K562 (cell line): ENCODE data around the gene NPR2. TPM values are rescaled to one million over a fixed set of nuclear protein-coding genes. Genes with fewer than 3 reads are reported as not detected.

ENCODE experiments used
- ATAC-seq: fragments of 200-7000 bp; cut with Tn5 transposase; 3 replicates; pipeline ENCODE4 v1.9.1; 2020; ENCODE audit warnings: moderate library complexity
- BruUV-seq: library from RNA; stranded (reverse); fragments of 400-500 nt; replicated peaks from 2 replicates; lab custom pipeline; 2021; lab: Mats Ljungman, UMichigan
- CTCF ChIA-PET: fragments of 300-600 bp; formaldehyde crosslinking; extraction: SDS; loops from one replicate; lab custom pipeline; 2021; ENCODE audit warnings: low intra/inter-chr PET ratio; lab: Yijun Ruan, JAX
- POLR2A ChIA-PET: fragments of 300-600, 350-650 bp; sonication (Branson Sonifier 250); formaldehyde crosslinking; extraction: SDS; loops from one replicate; lab custom pipeline; 2021; ENCODE audit warnings: antibody characterized with exemption, inconsistent platforms; lab: Yijun Ruan, JAX
- DNase-seq, 4 experiments: peaks; one replicate each; pipeline versions ENCODE4 v3.0.0 to v3.0.0-alpha.2; 2011 to 2018; ENCODE audit warnings: low spot score in 3 of 4, mixed read lengths in 3 of 4; ENCODE audit errors: extremely low read depth in 1 of 4
- FAIRE-seq: peaks from 2 replicates; lab custom pipeline; 2011; peaks lifted over from hg19 to GRCh38; lab: Jason Lieb, UNC
- H2AFZ ChIP-seq: 2 replicates; pipeline ENCODE4 v1.6.0; 2011; ENCODE audit warnings: low read depth, low read length, control low read depth, inconsistent platforms
- H3K27ac ChIP-seq: fragments of 200-600 bp; 3 replicates; pipeline ENCODE4 v1.8.0; 2011; ENCODE audit warnings: low read depth, mild to moderate bottlenecking, control low read depth, inconsistent platforms, low read length, moderate library complexity, mixed read lengths; ENCODE audit errors: extremely low read depth
- H3K27me3 ChIP-seq, 2 experiments: fragments of 300-600 bp in 1 of 2; 2 replicates in 1 of 2; 3 replicates in 1 of 2; pipeline versions ENCODE4 v1.6.0 to v1.8.0; 2011; ENCODE audit warnings: inconsistent platforms in 2 of 2, low read length in 2 of 2, mild to moderate bottlenecking in 1 of 2, mixed read lengths in 1 of 2, moderate library complexity in 1 of 2; ENCODE audit not compliant: control insufficient read depth in 2 of 2, insufficient read depth in 2 of 2
- H3K36me3 ChIP-seq: fragments of 300-600 bp; 3 replicates; pipeline ENCODE4 v1.8.0; 2011; ENCODE audit warnings: mild to moderate bottlenecking, low read length, inconsistent platforms; ENCODE audit not compliant: control insufficient read depth, insufficient read depth
- H3K4me1 ChIP-seq, 2 experiments: fragments of 200-600 bp in 1 of 2; replicated peaks in 1 of 2; 2 replicates in 1 of 2; 3 replicates in 1 of 2; pipeline versions ENCODE4 v1.5.1 to v1.8.0; 2011; ENCODE audit warnings: inconsistent platforms in 2 of 2, low read length in 2 of 2, mild to moderate bottlenecking in 1 of 2, mixed read lengths in 1 of 2, moderate library complexity in 1 of 2; ENCODE audit not compliant: control insufficient read depth in 2 of 2, insufficient read depth in 2 of 2
- H3K4me2 ChIP-seq: 2 replicates; pipeline ENCODE4 v1.6.1; 2011; ENCODE audit warnings: low read length, control low read depth, inconsistent platforms, mixed read lengths; ENCODE audit not compliant: insufficient read depth
- H3K4me3 ChIP-seq: fragments of 200-600 bp; sonication (generic), shearing (Covaris generic); 2 replicates; pipeline ENCODE4 v1.5.1; 2016; ENCODE audit warnings: control low read depth, inconsistent platforms
- H3K79me2 ChIP-seq: fragments of 200-600 bp; 3 replicates; pipeline ENCODE4 v1.8.0; 2011; ENCODE audit warnings: low read length, inconsistent platforms; ENCODE audit not compliant: control insufficient read depth, insufficient read depth
- H3K9ac ChIP-seq, 2 experiments: 2 replicates each; pipeline versions ENCODE4 v1.6.0 to v1.6.1; 2011; ENCODE audit warnings: low read depth in 2 of 2, low read length in 2 of 2, control low read depth in 1 of 2, inconsistent platforms in 1 of 2, mild to moderate bottlenecking in 1 of 2, mixed read lengths in 1 of 2; ENCODE audit not compliant: insufficient read depth in 1 of 2
- H3K9me1 ChIP-seq: one replicate; pipeline ENCODE4 v1.6.0; 2011; ENCODE audit warnings: inconsistent platforms, mild to moderate bottlenecking, low read length, moderate library complexity; ENCODE audit not compliant: control insufficient read depth, insufficient read depth
- H3K9me3 ChIP-seq: replicated peaks from 2 replicates; pipeline ENCODE4 v1.5.1; 2011; ENCODE audit warnings: low read depth, low read length, inconsistent platforms; ENCODE audit not compliant: control insufficient read depth, insufficient read depth
- H4K20me1 ChIP-seq: replicated peaks from 2 replicates; pipeline ENCODE4 v1.6.1; 2011; ENCODE audit warnings: low read length, inconsistent platforms, mixed read lengths; ENCODE audit not compliant: control insufficient read depth, insufficient read depth
- BRF2 ChIP-seq: IDR thresholded peaks from 3 replicates; pipeline ENCODE4 v1.6.1; 2011; ENCODE audit warnings: borderline replicate concordance, mild to moderate bottlenecking; ENCODE audit not compliant: insufficient read length, insufficient read depth
- DEAF1 ChIP-seq: fragments of 450-650 bp; formaldehyde crosslinking; IDR thresholded peaks from 2 replicates; pipeline ENCODE4 v1.4.0; 2020; ENCODE audit warnings: mild to moderate bottlenecking, moderate library complexity
- FOXA3 ChIP-seq, 2 experiments: fragments of 450-650 bp in 1 of 2; sonication (generic) in 1 of 2; formaldehyde crosslinking; IDR thresholded peaks in 1 of 2; conservative IDR thresholded peaks in 1 of 2; 2 replicates each; pipeline versions ENCODE4 v1.4.0 to v1.8.0; 2020 to 2022; ENCODE audit warnings: mild to moderate bottlenecking in 2 of 2, missing genetic modification reagents in 1 of 2
- HNRNPLL ChIP-seq: fragments of 200-400 bp; formaldehyde crosslinking; IDR thresholded peaks from 2 replicates; pipeline ENCODE4 v1.6.1; 2017; ENCODE audit warnings: low read length, low read depth, mild to moderate bottlenecking; ENCODE audit not compliant: poor library complexity, severe bottlenecking
- KAT7 ChIP-seq: sonication (generic); formaldehyde crosslinking; IDR thresholded peaks from 2 replicates; pipeline ENCODE4 v1.8.0; 2022; ENCODE audit warnings: missing genetic modification reagents, mild to moderate bottlenecking, borderline replicate concordance
- MYC ChIP-seq, 2 experiments: fragments of 250-450 bp in 1 of 2; sonication (Bioruptor Pico) in 1 of 2; IDR thresholded peaks; 2 replicates each; pipeline versions ENCODE4 v1.5.1 to v1.6.1; 2012 to 2021; ENCODE audit warnings: low read depth in 2 of 2, borderline replicate concordance in 1 of 2, improper control_type of control experiment in 1 of 2, low read length in 1 of 2, mild to moderate bottlenecking in 1 of 2, moderate library complexity in 1 of 2
- NFIC ChIP-seq: fragments of 450-650 bp; IDR thresholded peaks from 2 replicates; pipeline ENCODE4 v1.6.1; 2017; ENCODE audit warnings: mild to moderate bottlenecking, inconsistent platforms
- PCBP2 ChIP-seq: fragments of 200-400 bp; formaldehyde crosslinking; IDR thresholded peaks from 2 replicates; pipeline ENCODE4 v1.6.1; 2018; ENCODE audit warnings: low read length, low read depth, mild to moderate bottlenecking, moderate library complexity; ENCODE audit not compliant: poor library complexity, severe bottlenecking
- SETDB1 ChIP-seq: IDR thresholded peaks from one replicate; pipeline ENCODE4 v1.6.1; 2012; ENCODE audit warnings: low read length, control low read depth, inconsistent platforms
- TAL1 ChIP-seq: fragments of 450-650 bp; IDR thresholded peaks from 2 replicates; pipeline ENCODE4 v1.6.1; 2016; ENCODE audit warnings: mild to moderate bottlenecking
- ZFX ChIP-seq: sonication (generic); formaldehyde crosslinking; IDR thresholded peaks from 2 replicates; pipeline ENCODE4 v1.8.0; 2022; ENCODE audit warnings: mild to moderate bottlenecking, missing genetic modification reagents, moderate library complexity
- ZNF140 ChIP-seq: fragments of 250-450 bp; sonication (Bioruptor Pico); IDR thresholded peaks from 2 replicates; pipeline ENCODE4 v1.8.0; 2021; ENCODE audit warnings: moderate library complexity, mild to moderate bottlenecking, inconsistent platforms
- ZNF175 ChIP-seq: fragments of 200-800 bp; sonication (Bioruptor generic); IDR thresholded peaks from 2 replicates; pipeline ENCODE4 v1.6.1; 2016; ENCODE audit warnings: low read depth, mild to moderate bottlenecking, missing genetic modification characterization, missing compliant biosample characterization
- ZNF280A ChIP-seq: fragments of 450-650 bp; IDR thresholded peaks from 2 replicates; pipeline ENCODE4 v1.6.1; 2018; ENCODE audit warnings: mild to moderate bottlenecking, low read depth; ENCODE audit not compliant: partially characterized antibody
- WGBS: fragments of 100-300 bp; shearing (Covaris generic); methylation state at CpG from one replicate; pipeline ENCODE4 v1.1.6; 2016; ENCODE audit warnings: low coverage, mixed read lengths; ENCODE audit not compliant: insufficient coverage; ENCODE audit errors: missing lambda C conversion rate; 5-methylcytosine and 5-hydroxymethylcytosine counted together
- in situ Hi-C: fragments of 300-500 bp; cut with MboI; formaldehyde crosslinking; loops from 4 replicates; pipeline ENCODE4 v1.15.0; 2018; ENCODE audit warnings: inconsistent platforms, mixed read lengths
- intact Hi-C: fragments of 100-400 bp; cut with micrococcal nuclease; formaldehyde crosslinking; loops from 2 replicates; pipeline ENCODE4 v1.14.2; 2022
- polyA plus RNA-seq, 8 experiments: library from polyadenylated mRNA; depleted of rRNA in 4 of 8; stranded (reverse) in 5 of 8; unstranded in 3 of 8; fragments of >200 nt; fragmentation: Nextera tagmentation in 2 of 8; fragmentation: Illumina TruSeq in 1 of 8; extraction: Ambion mirVana in 2 of 8; extraction: Trizol in 1 of 8; gene quantifications; 2 replicates each; pipeline versions ENCODE4 v1.2.1 to v1.2.3, GENCODE V29; 2011 to 2014; ENCODE audit warnings: inconsistent platforms in 1 of 8, missing spikeins in 1 of 8
- total RNA-seq, 7 experiments: library from RNA; depleted of rRNA in 6 of 7; stranded (reverse); fragments of >200 nt in 6 of 7; fragmentation: Illumina TruSeq in 2 of 7; extraction: Trizol in 2 of 7; gene quantifications; 2 replicates each; pipeline versions ENCODE4 v1.2.1 to v1.2.3, GENCODE V29; 2011 to 2021; ENCODE audit warnings: low replicate concordance in 1 of 7

NPR2 gene
- total and polyA plus RNA-seq, 9 of the 15 experiments (the other 6 are each of a cell fraction or from before 2014, with no cell fraction given) = 2.4 to 12.9 (median 6.0) TPM

GRCh38 chr9:35771075-35771433, 20.3 kb upstream of the NPR2 start (continued):
- TF ChIP-seq BRF2 (no peak), ZFX (CRISPR knock-in tag) (no peak), PCBP2 (no peak), MYC (IDR thresholded peaks at IDR 0.05; ENCODE audit: low read depth, low read length) (no peak), MYC (CRISPR knock-in tag; IDR thresholded peaks at IDR 0.05; ENCODE audit: borderline replicate concordance, low read depth) (no peak), HNRNPLL (no peak), KAT7 (CRISPR knock-in tag) (no peak)

- ChIA-PET CTCF (no interaction called here), POLR2A (interaction anchor here (0.6 to 1.8 kb wide), 5 partner anchors 9 to 353 kb away, joined by 3 to 5 read pairs (median 3); partner anchors contain the start of genes GBA2 and RGP1)
- intact Hi-C loops (no loop called here), in situ Hi-C loops (no loop called here)
- 0% methylated on average over 1 of the region's 1 CpG for WGBS
- Histone ChIP-seq H2AFZ (no peak overlapping the region), H3K9me1 (no peaks in the 10 kb centered on the region), H3K27me3 (no peaks in the 10 kb centered on the region), H3K9ac (no peak overlapping the region), H3K79me2 (peaks cover 14% of the 10 kb centered on the region), H3K27ac (peak overlapping the region; percentile 48; the same call in 1 of the 3 replicates), H4K20me1 (no peaks in the 10 kb centered on the region), H3K4me2 (no peak overlapping the region), H3K36me3 (0 out of 3 replicates have a peak, but pooled peaks cover 4% of the 10 kb centered on the region), H3K4me1 (peaks cover 6 to 23% of the 10 kb centered on the region in 2 experiments; a peak in 4 of 5 replicates), H3K4me3 (no peak overlapping the region), H3K9me3 (no peaks in the 10 kb centered on the region)
- DNase-seq (peak; percentile 22 to 52 (median 34)), FAIRE-seq (peak; percentile 35), ATAC-seq (peak; percentile 34; the same call in 1 of the 3 replicates)
- BruUV-seq = no TSS peak
- no peak for TF ChIP-seq DEAF1 (CRISPR knock-in tag)
- TF ChIP-seq FOXA3 (CRISPR knock-in tag; conservative IDR thresholded peaks at IDR 0.05 in 1 of 2, IDR thresholded peaks at IDR 0.05 in 1 of 2) = peak in 1 of 2 experiments; percentile 73; a peak in 3 of 4 replicates
- TF ChIP-seq ZNF280A = no peak
- TF ChIP-seq NFIC = peak; percentile 76
- TF ChIP-seq ZNF175 (CRISPR knock-in tag) = no peak
- TF ChIP-seq TAL1 = 0 out of 2 replicates have a peak, but pooled peaks have one; percentile 17
- TF ChIP-seq SETDB1 = no peak
- no peak for TF ChIP-seq ZNF140 (CRISPR knock-in tag)
These were observed 19.9 kb upstream of the NPR2 start for GRCh38 chr9:35771534-35771933.
